ENCODE measurements around the gene PLCB1. TPM values are rescaled to one million over a fixed set of nuclear protein-coding genes. Genes with fewer than 3 reads are reported as not detected.
A peak's percentile ranks its signal among the peaks of the same experiment; 100 is the strongest.

PLCB1 gene
- total and polyA plus RNA-seq, 10 of the 15 experiments (the other 5 are each of a cell fraction or from before 2014, with no cell fraction given) = 0.05 to 5.3 (median 0.17) TPM; not detected in 1

GRCh38 chr20:8399947-8400346, 267.9 kb downstream of the PLCB1 start (continued):
- peak; percentile 59; the same call in 1 of the 2 replicates for TF ChIP-seq CREM (IDR thresholded peaks at IDR 0.05; ENCODE audit: low read depth)
- no peak for TF ChIP-seq ZZZ3 (IDR thresholded peaks at IDR 0.05; ENCODE audit: control insufficient read depth, insufficient read length, low read depth)
- TF ChIP-seq MEF2A (IDR thresholded peaks at IDR 0.05; ENCODE audit: insufficient read depth, low read depth, low read length) = peak; percentile 83
- TF ChIP-seq ZNF622 (IDR thresholded peaks at IDR 0.05) = no peak
- TF ChIP-seq NBN (IDR thresholded peaks at IDR 0.05) = peak; percentile 82
- no peak for TF ChIP-seq CUX1 (IDR thresholded peaks at IDR 0.05; ENCODE audit: insufficient replicate concordance, low read depth, low read length)
- no peak for TF ChIP-seq YBX1 (IDR thresholded peaks at IDR 0.05)
- TF ChIP-seq KLF5 (IDR thresholded peaks at IDR 0.05; ENCODE audit: partially characterized antibody) = no peak
- TF ChIP-seq RB1 (IDR thresholded peaks at IDR 0.05; ENCODE audit: borderline replicate concordance) = no peak
- no peak for TF ChIP-seq EGR1 (IDR thresholded peaks at IDR 0.05; ENCODE audit: borderline replicate concordance in 1 of 2, low read depth in 2 of 2, low read length in 2 of 2)
- TF ChIP-seq SMAD5 (IDR thresholded peaks at IDR 0.05; ENCODE audit: low read depth) = no peak
- TF ChIP-seq DPF2 (IDR thresholded peaks at IDR 0.05) = peak; percentile 99
- TF ChIP-seq PAX5 (IDR thresholded peaks at IDR 0.05; ENCODE audit: borderline replicate concordance, low read depth, low read length) = peak; percentile 75; the same call in 1 of the 2 replicates
- TF ChIP-seq TCF3 (IDR thresholded peaks at IDR 0.05; ENCODE audit: borderline replicate concordance, insufficient read depth, low read depth, low read length) = no peak
- TF ChIP-seq SPI1 (IDR thresholded peaks at IDR 0.05; ENCODE audit: borderline replicate concordance, insufficient read depth, low read depth, low read length) = peak; percentile 98
- TF ChIP-seq PRDM15 (CRISPR knock-in tag; IDR thresholded peaks at IDR 0.05) = no peak
- no peak for TF ChIP-seq SRF (IDR thresholded peaks at IDR 0.05; ENCODE audit: low read depth in 2 of 2, low read length in 2 of 2)
- peak; percentile 81; the same call in 1 of the 2 replicates for TF ChIP-seq FOXM1 (IDR thresholded peaks at IDR 0.05; ENCODE audit: low read depth, low read length)
- TF ChIP-seq HDAC6 (IDR thresholded peaks at IDR 0.05; ENCODE audit: unreplicated experiment) = no peak
- TF ChIP-seq EP300 (IDR thresholded peaks at IDR 0.05; ENCODE audit: borderline replicate concordance in 1 of 2, control insufficient read depth in 1 of 2, low read depth in 2 of 2, low read length in 2 of 2) = peak; percentile 90 to 97
- no peak for TF ChIP-seq GABPA (IDR thresholded peaks at IDR 0.05; ENCODE audit: low read depth)
- no peak for TF ChIP-seq TCF7 (IDR thresholded peaks at IDR 0.05; ENCODE audit: borderline replicate concordance)
- TF ChIP-seq NFYA (IDR thresholded peaks at IDR 0.05; ENCODE audit: borderline replicate concordance, low read depth, low read length) = no peak
- peak; percentile 41; the same call in 1 of the 2 replicates for TF ChIP-seq RAD51 (IDR thresholded peaks at IDR 0.05)
- TF ChIP-seq YY1 (IDR thresholded peaks at IDR 0.05; ENCODE audit: low read depth, low read length) = no peak
